Lower leg skin (tissue), 3 donors: Measurements from ENCODE around the gene APBA2.

Experiments
- CTCF ChIP-seq, 3 donors: fragments of 450-650 bp; IDR thresholded peaks; one replicate each; pipeline ENCODE4 v1.5.1; 2016; ENCODE audit warnings: antibody characterized with exemption in 3 of 3, mild to moderate bottlenecking in 3 of 3, moderate library complexity in 2 of 3
- POLR2A ChIP-seq, 2 donors: fragments of 450-650 bp; IDR thresholded peaks; one replicate each; pipeline ENCODE4 v1.6.1; 2016 to 2017; ENCODE audit warnings: antibody characterized with exemption in 2 of 2, mild to moderate bottlenecking in 1 of 2, moderate library complexity in 1 of 2

- TF ChIP-seq POLR2A (IDR thresholded peaks at IDR 0.05): no peak
- no peak for TF ChIP-seq CTCF (IDR thresholded peaks at IDR 0.05)
Measured at GRCh38 chr15:28944696-28945300, 59.0 kb downstream of the APBA2 start.
